ENCODE measurements around the gene UNKL.

The UNKL gene

DNA sequence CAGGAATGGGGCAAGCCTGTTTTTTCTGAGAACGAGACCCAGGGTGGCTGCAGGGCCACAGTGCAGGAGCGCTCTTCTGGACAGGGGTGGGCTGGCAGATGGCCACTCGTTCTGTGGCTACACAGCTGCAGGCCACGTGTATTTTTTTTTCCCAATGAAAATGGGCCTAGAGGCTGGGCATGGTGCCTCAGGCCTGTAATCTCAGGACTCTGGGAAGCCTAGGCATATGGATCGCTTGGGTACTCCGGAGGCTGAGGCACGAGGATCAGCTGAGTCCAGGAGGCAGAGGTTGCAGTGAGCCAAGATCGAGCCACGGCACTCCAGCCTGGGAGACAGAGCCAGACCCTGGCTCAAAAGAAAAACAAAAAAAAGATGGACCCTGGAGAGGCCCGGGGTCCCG is 6.8 kb downstream of the UNKL start:
- Histone ChIP-seq H3K4me3 (replicated peaks; ENCODE audit: low read depth, low read length) (peak overlapping the region; percentile 34; the same call in 1 of the 2 replicates), H3K27me3 (replicated peaks; ENCODE audit: control insufficient read depth, insufficient read depth, low read length) (no peaks in the 10 kb centered on the region), H3K36me3 (ENCODE audit: control insufficient read depth, insufficient read depth, low read length) (peaks cover 6% of the 10 kb centered on the region)
- no peak for DNase-seq (ENCODE audit: extremely low read depth, insufficient read length)
- no peak for TF ChIP-seq CTCF (IDR thresholded peaks at IDR 0.05; ENCODE audit: insufficient read depth, low read length, poor library complexity, severe bottlenecking)

GRCh38 chr16:1403733-1404132 is 10.8 kb downstream of the UNKL start:
- DNase-seq (ENCODE audit: extremely low read depth, insufficient read length): no peak
- no peak for TF ChIP-seq CTCF (IDR thresholded peaks at IDR 0.05; ENCODE audit: insufficient read depth, low read length, poor library complexity, severe bottlenecking)
- Histone ChIP-seq H3K36me3 (ENCODE audit: control insufficient read depth, insufficient read depth, low read length) (peaks cover 13% of the 10 kb centered on the region), H3K4me3 (replicated peaks; ENCODE audit: low read depth, low read length) (no peak overlapping the region), H3K27me3 (replicated peaks; ENCODE audit: control insufficient read depth, insufficient read depth, low read length) (no peaks in the 10 kb centered on the region)

GRCh38 chr16:1403036-1403435 is 11.5 kb downstream of the UNKL start:
- peaks cover 15% of the 10 kb centered on the region for H3K36me3 ChIP-seq (ENCODE audit: control insufficient read depth, insufficient read depth, low read length)
- no peak for TF ChIP-seq CTCF (IDR thresholded peaks at IDR 0.05; ENCODE audit: insufficient read depth, low read length, poor library complexity, severe bottlenecking)
- no peak overlapping the region for H3K4me3 ChIP-seq (replicated peaks; ENCODE audit: low read depth, low read length)
- no peaks in the 10 kb centered on the region for H3K27me3 ChIP-seq (replicated peaks; ENCODE audit: control insufficient read depth, insufficient read depth, low read length)
- no peak for DNase-seq (ENCODE audit: extremely low read depth, insufficient read length)

DNA sequence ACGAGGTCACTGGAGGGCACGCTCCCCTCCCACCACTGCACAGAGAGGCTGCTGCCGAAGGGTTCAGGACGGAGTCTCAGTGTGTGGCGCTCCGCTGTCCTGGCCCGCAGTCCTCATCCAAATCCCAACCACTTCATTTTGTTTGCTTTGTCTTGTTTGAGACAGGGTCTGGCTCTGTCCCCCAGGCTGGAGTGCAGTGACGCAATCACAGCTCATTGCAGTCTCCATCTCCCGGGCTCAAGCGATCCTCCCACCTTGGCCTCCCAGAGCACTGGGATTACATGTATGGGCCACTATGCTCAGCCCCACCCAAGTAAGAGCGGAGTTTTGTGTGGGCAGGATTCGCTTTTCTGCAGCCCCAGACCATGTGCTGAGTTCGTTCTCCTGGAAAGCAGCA is 12.7 kb downstream of the UNKL start:
- TF ChIP-seq CTCF (IDR thresholded peaks at IDR 0.05; ENCODE audit: insufficient read depth, low read length, poor library complexity, severe bottlenecking): no peak
- H3K27me3 ChIP-seq (replicated peaks; ENCODE audit: control insufficient read depth, insufficient read depth, low read length): no peaks in the 10 kb centered on the region
- no peak for DNase-seq (ENCODE audit: extremely low read depth, insufficient read length)
- peaks cover 15% of the 10 kb centered on the region for H3K36me3 ChIP-seq (ENCODE audit: control insufficient read depth, insufficient read depth, low read length)
- H3K4me3 ChIP-seq (replicated peaks; ENCODE audit: low read depth, low read length): no peak overlapping the region

DNA sequence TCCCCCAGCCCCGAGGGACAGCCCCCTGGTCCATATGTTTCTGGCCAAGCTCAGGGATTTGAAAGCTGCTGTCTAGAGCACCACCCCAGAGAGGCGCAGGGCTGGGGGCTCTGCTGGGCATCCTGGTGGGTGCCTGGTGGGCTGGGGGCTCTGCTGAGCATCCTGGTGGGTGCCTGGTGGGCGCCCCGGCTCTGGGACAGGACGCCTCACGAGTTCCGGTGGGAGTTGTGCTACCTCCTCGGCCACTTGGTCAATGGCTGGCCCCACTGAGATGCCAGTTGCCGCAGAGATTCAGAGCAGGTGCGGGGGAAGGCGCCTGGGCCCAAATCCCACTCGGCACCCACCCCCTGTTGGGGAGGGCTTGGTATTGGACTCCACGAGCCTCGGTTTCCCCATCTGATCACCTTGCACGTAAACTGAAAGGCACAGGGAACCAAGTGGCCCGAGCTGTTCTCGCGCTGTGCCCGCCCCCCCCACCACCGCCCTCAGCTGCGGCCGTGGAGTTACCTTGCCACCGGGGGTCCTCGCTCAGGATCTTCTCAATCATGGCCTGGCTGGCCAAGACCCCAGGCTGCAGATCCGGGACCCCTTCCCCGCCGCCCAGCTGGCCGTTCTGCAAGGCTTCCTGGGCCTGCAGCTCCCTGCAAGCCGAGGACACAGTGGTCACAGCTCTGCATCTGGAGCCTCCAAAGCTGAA is 13.3 kb downstream of the UNKL start:
- no peaks in the 10 kb centered on the region for H3K27me3 ChIP-seq (replicated peaks; ENCODE audit: control insufficient read depth, insufficient read depth, low read length)
- no peak overlapping the region for H3K4me3 ChIP-seq (replicated peaks; ENCODE audit: low read depth, low read length)
- H3K36me3 ChIP-seq (ENCODE audit: control insufficient read depth, insufficient read depth, low read length): peaks cover 15% of the 10 kb centered on the region
- no peak for TF ChIP-seq CTCF (IDR thresholded peaks at IDR 0.05; ENCODE audit: insufficient read depth, low read length, poor library complexity, severe bottlenecking)
- DNase-seq (ENCODE audit: extremely low read depth, insufficient read length): no peak

Data from GM06990 (cell line).